K562 (cell line): ENCODE data around the gene STEAP1B. TPM values are rescaled to one million over a fixed set of nuclear protein-coding genes. Genes with fewer than 3 reads are reported as not detected.
A peak's percentile ranks its signal among the peaks of the same experiment; 100 is the strongest.
"Not testable (repeated sequence)": the region's sequence is repeated elsewhere in the genome, so short reads cannot be mapped to it uniquely, and the experiment has no call there.

Experiments
- ATAC-seq: fragments of 200-7000 bp; cut with Tn5 transposase; 3 replicates; pipeline ENCODE4 v1.9.1; 2020; ENCODE audit warnings: moderate library complexity
- BruUV-seq: library from RNA; stranded (reverse); fragments of 400-500 nt; replicated peaks from 2 replicates; lab custom pipeline; 2021; lab: Mats Ljungman, UMichigan
- CTCF ChIA-PET: fragments of 300-600 bp; formaldehyde crosslinking; extraction: SDS; loops from one replicate; lab custom pipeline; 2021; ENCODE audit warnings: low intra/inter-chr PET ratio; lab: Yijun Ruan, JAX
- POLR2A ChIA-PET: fragments of 300-600, 350-650 bp; sonication (Branson Sonifier 250); formaldehyde crosslinking; extraction: SDS; loops from one replicate; lab custom pipeline; 2021; ENCODE audit warnings: antibody characterized with exemption, inconsistent platforms; lab: Yijun Ruan, JAX
- DNase-seq, 4 experiments: peaks; one replicate each; pipeline versions ENCODE4 v3.0.0 to v3.0.0-alpha.2; 2011 to 2018; ENCODE audit warnings: low spot score in 3 of 4, mixed read lengths in 3 of 4; ENCODE audit errors: extremely low read depth in 1 of 4
- FAIRE-seq: peaks from 2 replicates; lab custom pipeline; 2011; peaks lifted over from hg19 to GRCh38; lab: Jason Lieb, UNC
- H2AFZ ChIP-seq: 2 replicates; pipeline ENCODE4 v1.6.0; 2011; ENCODE audit warnings: low read depth, low read length, control low read depth, inconsistent platforms
- H3K27ac ChIP-seq: fragments of 200-600 bp; 3 replicates; pipeline ENCODE4 v1.8.0; 2011; ENCODE audit warnings: low read depth, mild to moderate bottlenecking, control low read depth, inconsistent platforms, low read length, moderate library complexity, mixed read lengths; ENCODE audit errors: extremely low read depth
- H3K27me3 ChIP-seq, 2 experiments: fragments of 300-600 bp in 1 of 2; 2 replicates in 1 of 2; 3 replicates in 1 of 2; pipeline versions ENCODE4 v1.6.0 to v1.8.0; 2011; ENCODE audit warnings: inconsistent platforms in 2 of 2, low read length in 2 of 2, mild to moderate bottlenecking in 1 of 2, mixed read lengths in 1 of 2, moderate library complexity in 1 of 2; ENCODE audit not compliant: control insufficient read depth in 2 of 2, insufficient read depth in 2 of 2
- H3K36me3 ChIP-seq: fragments of 300-600 bp; 3 replicates; pipeline ENCODE4 v1.8.0; 2011; ENCODE audit warnings: mild to moderate bottlenecking, low read length, inconsistent platforms; ENCODE audit not compliant: control insufficient read depth, insufficient read depth
- H3K4me1 ChIP-seq, 2 experiments: fragments of 200-600 bp in 1 of 2; replicated peaks in 1 of 2; 2 replicates in 1 of 2; 3 replicates in 1 of 2; pipeline versions ENCODE4 v1.5.1 to v1.8.0; 2011; ENCODE audit warnings: inconsistent platforms in 2 of 2, low read length in 2 of 2, mild to moderate bottlenecking in 1 of 2, mixed read lengths in 1 of 2, moderate library complexity in 1 of 2; ENCODE audit not compliant: control insufficient read depth in 2 of 2, insufficient read depth in 2 of 2
- H3K4me2 ChIP-seq: 2 replicates; pipeline ENCODE4 v1.6.1; 2011; ENCODE audit warnings: low read length, control low read depth, inconsistent platforms, mixed read lengths; ENCODE audit not compliant: insufficient read depth
- H3K4me3 ChIP-seq: fragments of 200-600 bp; sonication (generic), shearing (Covaris generic); 2 replicates; pipeline ENCODE4 v1.5.1; 2016; ENCODE audit warnings: control low read depth, inconsistent platforms
- H3K79me2 ChIP-seq: fragments of 200-600 bp; 3 replicates; pipeline ENCODE4 v1.8.0; 2011; ENCODE audit warnings: low read length, inconsistent platforms; ENCODE audit not compliant: control insufficient read depth, insufficient read depth
- H3K9ac ChIP-seq, 2 experiments: 2 replicates each; pipeline versions ENCODE4 v1.6.0 to v1.6.1; 2011; ENCODE audit warnings: low read depth in 2 of 2, low read length in 2 of 2, control low read depth in 1 of 2, inconsistent platforms in 1 of 2, mild to moderate bottlenecking in 1 of 2, mixed read lengths in 1 of 2; ENCODE audit not compliant: insufficient read depth in 1 of 2
- H3K9me1 ChIP-seq: one replicate; pipeline ENCODE4 v1.6.0; 2011; ENCODE audit warnings: inconsistent platforms, mild to moderate bottlenecking, low read length, moderate library complexity; ENCODE audit not compliant: control insufficient read depth, insufficient read depth
- H3K9me3 ChIP-seq: replicated peaks from 2 replicates; pipeline ENCODE4 v1.5.1; 2011; ENCODE audit warnings: low read depth, low read length, inconsistent platforms; ENCODE audit not compliant: control insufficient read depth, insufficient read depth
- H4K20me1 ChIP-seq: replicated peaks from 2 replicates; pipeline ENCODE4 v1.6.1; 2011; ENCODE audit warnings: low read length, inconsistent platforms, mixed read lengths; ENCODE audit not compliant: control insufficient read depth, insufficient read depth
- FOXK2 ChIP-seq, 2 experiments: fragments of 450-650 bp; IDR thresholded peaks in 1 of 2; conservative IDR thresholded peaks in 1 of 2; 2 replicates each; pipeline ENCODE4 v1.6.1; 2016; ENCODE audit warnings: low read depth in 2 of 2, mild to moderate bottlenecking in 1 of 2
- ZNF639 ChIP-seq, 2 experiments: fragments of 200-800 bp in 1 of 2; sonication (Bioruptor generic) in 1 of 2; sonication (generic) in 1 of 2; formaldehyde crosslinking in 1 of 2; IDR thresholded peaks in 1 of 2; conservative IDR thresholded peaks in 1 of 2; 2 replicates each; pipeline versions ENCODE4 v1.5.0 to v1.6.1; 2016 to 2020; ENCODE audit warnings: missing compliant biosample characterization in 1 of 2, missing genetic modification characterization in 1 of 2, missing genetic modification reagents in 1 of 2
- WGBS: fragments of 100-300 bp; shearing (Covaris generic); methylation state at CpG from one replicate; pipeline ENCODE4 v1.1.6; 2016; ENCODE audit warnings: low coverage, mixed read lengths; ENCODE audit not compliant: insufficient coverage; ENCODE audit errors: missing lambda C conversion rate; 5-methylcytosine and 5-hydroxymethylcytosine counted together
- in situ Hi-C: fragments of 300-500 bp; cut with MboI; formaldehyde crosslinking; loops from 4 replicates; pipeline ENCODE4 v1.15.0; 2018; ENCODE audit warnings: inconsistent platforms, mixed read lengths
- intact Hi-C: fragments of 100-400 bp; cut with micrococcal nuclease; formaldehyde crosslinking; loops from 2 replicates; pipeline ENCODE4 v1.14.2; 2022
- polyA plus RNA-seq, 8 experiments: library from polyadenylated mRNA; depleted of rRNA in 4 of 8; stranded (reverse) in 5 of 8; unstranded in 3 of 8; fragments of >200 nt; fragmentation: Nextera tagmentation in 2 of 8; fragmentation: Illumina TruSeq in 1 of 8; extraction: Ambion mirVana in 2 of 8; extraction: Trizol in 1 of 8; gene quantifications; 2 replicates each; pipeline versions ENCODE4 v1.2.1 to v1.2.3, GENCODE V29; 2011 to 2014; ENCODE audit warnings: inconsistent platforms in 1 of 8, missing spikeins in 1 of 8
- total RNA-seq, 7 experiments: library from RNA; depleted of rRNA in 6 of 7; stranded (reverse); fragments of >200 nt in 6 of 7; fragmentation: Illumina TruSeq in 2 of 7; extraction: Trizol in 2 of 7; gene quantifications; 2 replicates each; pipeline versions ENCODE4 v1.2.1 to v1.2.3, GENCODE V29; 2011 to 2021; ENCODE audit warnings: low replicate concordance in 1 of 7

Gene STEAP1B
- total and polyA plus RNA-seq, 9 of the 15 experiments (the other 6 are each of a cell fraction or from before 2014, with no cell fraction given): 20.0 to 38.5 (median 30.6) TPM

- TF ChIP-seq ZNF639 (CRISPR knock-in tag; conservative IDR thresholded peaks at IDR 0.05 in 1 of 2, IDR thresholded peaks at IDR 0.05 in 1 of 2): 0 out of 4 replicates have a peak, but pooled peaks of 1 of the 2 experiments have one; percentile 30
- TF ChIP-seq FOXK2 (conservative IDR thresholded peaks at IDR 0.05 in 1 of 2, IDR thresholded peaks at IDR 0.05 in 1 of 2; ENCODE audit: low read depth in 2 of 2): 0 out of 4 replicates have a peak, but pooled peaks of 1 of the 2 experiments have one; percentile 27
- TF ChIP-seq, all 486 proteins: peak for 10
Measured at GRCh38 chr7:22499044-22499443, 944 bp downstream of the STEAP1B start (continued).

- H3K4me3 ChIP-seq, H3K9ac ChIP-seq, H3K4me2 ChIP-seq, DNase-seq, H2AFZ ChIP-seq, H3K9me3 ChIP-seq, H3K36me3 ChIP-seq, H3K27me3 ChIP-seq, CTCF ChIA-PET, H3K9me1 ChIP-seq, ATAC-seq, POLR2A ChIA-PET, H4K20me1 ChIP-seq, in situ Hi-C loops, H3K4me1 ChIP-seq, H3K27ac ChIP-seq, intact Hi-C loops, BruUV-seq, FAIRE-seq: not testable (repeated sequence)
- H3K79me2 ChIP-seq: peaks cover 15% of the 10 kb centered on the region
- WGBS: 29% methylated on average over 2 of the region's 2 CpGs
Measured at GRCh38 chr7:22496912-22497311, 3.1 kb downstream of the STEAP1B start.

- H3K9me3 ChIP-seq, POLR2A ChIA-PET, H3K9me1 ChIP-seq, H3K4me3 ChIP-seq, CTCF ChIA-PET, H3K27me3 ChIP-seq, ATAC-seq, H3K9ac ChIP-seq, H3K4me2 ChIP-seq, BruUV-seq, in situ Hi-C loops, H4K20me1 ChIP-seq, DNase-seq, H3K36me3 ChIP-seq, H3K4me1 ChIP-seq, intact Hi-C loops, H2AFZ ChIP-seq, H3K27ac ChIP-seq, FAIRE-seq: not testable (repeated sequence)
- WGBS: 70% methylated on average over 5 of the region's 6 CpGs
- H3K79me2 ChIP-seq: peaks cover 15% of the 10 kb centered on the region
Measured at GRCh38 chr7:22496296-22496888, 3.6 kb downstream of the STEAP1B start.
